ENCODE data around the gene KCNK2.

The KCNK2 gene

GRCh38 chr1:215043401-215043800 is 39.1 kb upstream of the KCNK2 start:
- no peak overlapping the region for H3K4me3 ChIP-seq (ENCODE audit: low read length)
- no peaks in the 10 kb centered on the region for H3F3A ChIP-seq (ENCODE audit: control insufficient read depth, insufficient read depth)
- no peaks in the 10 kb centered on the region for H4K20me1 ChIP-seq (ENCODE audit: control insufficient read depth, insufficient read depth, low read depth, low read length)
- H3K79me2 ChIP-seq (ENCODE audit: control insufficient read depth, low read length), result no peaks in the 10 kb centered on the region
- H3K4me2 ChIP-seq (ENCODE audit: low read length), result no peak overlapping the region
- no peaks in the 10 kb centered on the region for H3K9me2 ChIP-seq (replicated peaks; ENCODE audit: control insufficient read depth, low read length)
- H3K27ac ChIP-seq (ENCODE audit: low read depth, low read length), result no peak overlapping the region
- no peaks in the 10 kb centered on the region for H3K9me3 ChIP-seq (ENCODE audit: control insufficient read depth, insufficient read depth, low read length)
- TF ChIP-seq, protein P1, sequence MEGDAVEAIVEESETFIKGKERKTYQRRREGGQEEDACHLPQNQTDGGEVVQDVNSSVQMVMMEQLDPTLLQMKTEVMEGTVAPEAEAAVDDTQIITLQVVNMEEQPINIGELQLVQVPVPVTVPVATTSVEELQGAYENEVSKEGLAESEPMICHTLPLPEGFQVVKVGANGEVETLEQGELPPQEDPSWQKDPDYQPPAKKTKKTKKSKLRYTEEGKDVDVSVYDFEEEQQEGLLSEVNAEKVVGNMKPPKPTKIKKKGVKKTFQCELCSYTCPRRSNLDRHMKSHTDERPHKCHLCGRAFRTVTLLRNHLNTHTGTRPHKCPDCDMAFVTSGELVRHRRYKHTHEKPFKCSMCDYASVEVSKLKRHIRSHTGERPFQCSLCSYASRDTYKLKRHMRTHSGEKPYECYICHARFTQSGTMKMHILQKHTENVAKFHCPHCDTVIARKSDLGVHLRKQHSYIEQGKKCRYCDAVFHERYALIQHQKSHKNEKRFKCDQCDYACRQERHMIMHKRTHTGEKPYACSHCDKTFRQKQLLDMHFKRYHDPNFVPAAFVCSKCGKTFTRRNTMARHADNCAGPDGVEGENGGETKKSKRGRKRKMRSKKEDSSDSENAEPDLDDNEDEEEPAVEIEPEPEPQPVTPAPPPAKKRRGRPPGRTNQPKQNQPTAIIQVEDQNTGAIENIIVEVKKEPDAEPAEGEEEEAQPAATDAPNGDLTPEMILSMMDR (IDR thresholded peaks at IDR 0.05; ENCODE audit: low read depth, low read length, poor library complexity, severe bottlenecking), result no peak
- no peak for TF ChIP-seq EZH2phosphoT487 (IDR thresholded peaks at IDR 0.05; ENCODE audit: borderline replicate concordance, low read length)
- H3K36me3 ChIP-seq (ENCODE audit: control insufficient read depth, low read length), result no peaks in the 10 kb centered on the region
- H3K27me3 ChIP-seq (ENCODE audit: control insufficient read depth, low read length), result no peaks in the 10 kb centered on the region
- H3K4me1 ChIP-seq (ENCODE audit: control insufficient read depth, low read length), result no peaks in the 10 kb centered on the region

- no peaks in the 10 kb centered on the region for H3K9me3 ChIP-seq (ENCODE audit: control insufficient read depth, insufficient read depth, low read length)
Measured at GRCh38 chr1:215044151-215044550, 38.4 kb upstream of the KCNK2 start.

GRCh38 chr1:215045698-215046308 is 36.7 kb upstream of the KCNK2 start:
- Histone ChIP-seq H3K27me3 (ENCODE audit: control insufficient read depth, low read length) (no peaks in the 10 kb centered on the region), H4K20me1 (ENCODE audit: control insufficient read depth, insufficient read depth, low read depth, low read length) (no peaks in the 10 kb centered on the region), H3K36me3 (ENCODE audit: control insufficient read depth, low read length) (no peaks in the 10 kb centered on the region), H3K4me1 (ENCODE audit: control insufficient read depth, low read length) (no peaks in the 10 kb centered on the region), H3K79me2 (ENCODE audit: control insufficient read depth, low read length) (no peaks in the 10 kb centered on the region), H3K9me2 (replicated peaks; ENCODE audit: control insufficient read depth, low read length) (no peaks in the 10 kb centered on the region), H3K9me3 (ENCODE audit: control insufficient read depth, insufficient read depth, low read length) (no peaks in the 10 kb centered on the region), H3K4me3 (ENCODE audit: low read length) (no peak overlapping the region), H3F3A (ENCODE audit: control insufficient read depth, insufficient read depth) (no peaks in the 10 kb centered on the region), H3K4me2 (ENCODE audit: low read length) (no peak overlapping the region), H3K27ac (ENCODE audit: low read depth, low read length) (no peak overlapping the region)
- no peak for TF ChIP-seq EZH2phosphoT487 (IDR thresholded peaks at IDR 0.05; ENCODE audit: borderline replicate concordance, low read length)
- TF ChIP-seq, protein P1 (IDR thresholded peaks at IDR 0.05; ENCODE audit: low read depth, low read length, poor library complexity, severe bottlenecking), result no peak

More at GRCh38 chr1:215044151-215044550, 38.4 kb upstream of the KCNK2 start:
- Histone ChIP-seq H3K4me3 (ENCODE audit: low read length) (no peak overlapping the region), H3K27me3 (ENCODE audit: control insufficient read depth, low read length) (no peaks in the 10 kb centered on the region), H3K4me2 (ENCODE audit: low read length) (no peak overlapping the region), H3F3A (ENCODE audit: control insufficient read depth, insufficient read depth) (no peaks in the 10 kb centered on the region), H3K27ac (ENCODE audit: low read depth, low read length) (no peak overlapping the region), H3K9me2 (replicated peaks; ENCODE audit: control insufficient read depth, low read length) (no peaks in the 10 kb centered on the region), H3K79me2 (ENCODE audit: control insufficient read depth, low read length) (no peaks in the 10 kb centered on the region), H3K4me1 (ENCODE audit: control insufficient read depth, low read length) (no peaks in the 10 kb centered on the region), H4K20me1 (ENCODE audit: control insufficient read depth, insufficient read depth, low read depth, low read length) (no peaks in the 10 kb centered on the region), H3K36me3 (ENCODE audit: control insufficient read depth, low read length) (no peaks in the 10 kb centered on the region)
- no peak for TF ChIP-seq EZH2phosphoT487 (IDR thresholded peaks at IDR 0.05; ENCODE audit: borderline replicate concordance, low read length)
- TF ChIP-seq, protein P1 (IDR thresholded peaks at IDR 0.05; ENCODE audit: low read depth, low read length, poor library complexity, severe bottlenecking), result no peak
